Upper lobe of left lung (tissue), 4 donors: ENCODE measurements around the gene LRRC26.

ENCODE experiments used
- CTCF ChIP-seq, 6 experiments: fragments of 450-650 bp in 4 of 6; fragments of 200-600 bp in 2 of 6; sonication (generic) in 2 of 6; IDR thresholded peaks; one replicate each; pipeline ENCODE4 v1.5.1; 2016 to 2019; ENCODE audit warnings: antibody characterized with exemption in 6 of 6
- POLR2A ChIP-seq, 4 donors: fragments of 450-650 bp; IDR thresholded peaks; one replicate each; pipeline ENCODE4 v1.5.1; 2016 to 2017; ENCODE audit warnings: antibody characterized with exemption in 4 of 4, mild to moderate bottlenecking in 2 of 4

GRCh38 chr9:137201205-137201868, 31.5 kb upstream of the LRRC26 start:
- TF ChIP-seq CTCF (IDR thresholded peaks at IDR 0.05) = no peak
- TF ChIP-seq POLR2A (IDR thresholded peaks at IDR 0.05) = no peak
